Neural progenitor cell (in vitro differentiated cells): ENCODE data around the gene PLCD3.

Experiments
- CTCF ChIP-seq: fragments of 200-600 bp; sonication (generic); IDR thresholded peaks from 2 replicates; pipeline ENCODE4 v1.5.1; 2017; ENCODE audit warnings: antibody characterized with exemption, mild to moderate bottlenecking
- EZH2 ChIP-seq: fragments of 200-600 bp; sonication (generic); IDR thresholded peaks from 2 replicates; pipeline ENCODE4 v1.6.1; 2017; ENCODE audit warnings: antibody characterized with exemption, mild to moderate bottlenecking, moderate library complexity
- EZH2phosphoT487 ChIP-seq: fragments of 200-600 bp; sonication (generic); IDR thresholded peaks from 2 replicates; pipeline ENCODE4 v1.6.1; 2017; ENCODE audit warnings: antibody characterized with exemption

- TF ChIP-seq CTCF (no peak), EZH2phosphoT487 (no peak), EZH2 (no peak)
These were observed 18.9 kb downstream of the PLCD3 start for GRCh38 chr17:45113424-45113754.
